GM18505 (cell line): Measurements from ENCODE around the gene OLFML2B.

ENCODE experiments used
- ATAC-seq: cut with Tn5 transposase; IDR thresholded peaks from one replicate; pipeline ENCODE4 v1.9.1; 2021; ENCODE audit not compliant: unreplicated experiment
- POLR2A ChIP-seq: IDR thresholded peaks from 4 replicates; pipeline ENCODE4 v1.6.1; 2011; ENCODE audit warnings: borderline replicate concordance; ENCODE audit not compliant: insufficient read depth, insufficient read length; ENCODE audit errors: extremely low read depth

Gene OLFML2B

DNA sequence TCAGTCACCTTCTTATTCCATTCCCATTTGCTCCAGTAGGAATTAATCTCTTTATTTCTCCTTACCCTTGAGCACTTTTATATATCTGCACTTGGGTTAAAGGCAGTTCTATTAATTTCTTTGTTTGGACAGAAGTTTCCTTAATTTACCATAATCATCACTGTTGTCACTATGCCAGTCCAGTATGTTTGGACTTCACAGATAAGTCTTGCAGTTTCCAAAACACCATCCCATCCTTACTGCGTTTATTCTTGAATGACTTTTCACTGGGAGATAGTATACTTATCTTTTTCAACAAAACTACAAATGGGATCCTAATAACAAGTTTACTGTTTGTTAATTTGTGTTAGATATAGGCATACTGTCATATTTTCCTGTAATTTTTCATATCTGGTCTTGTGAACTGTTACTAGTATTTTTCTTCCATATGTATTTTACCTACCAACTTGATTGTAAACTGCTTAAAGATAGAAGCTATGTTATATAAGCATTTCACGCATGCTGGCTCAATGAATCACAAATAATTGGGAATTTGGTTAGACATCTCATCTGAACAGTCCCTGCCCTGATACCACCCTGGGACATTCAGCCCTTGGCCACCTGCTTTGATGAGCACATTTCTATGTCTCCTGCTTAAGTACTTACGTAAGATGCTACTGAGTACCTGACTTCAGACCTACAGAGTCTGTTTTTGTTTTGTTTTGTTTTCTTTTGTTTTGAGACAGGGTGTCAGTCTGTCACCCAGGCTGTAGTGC is 78.2 kb downstream of the OLFML2B start:
- TF ChIP-seq POLR2A = no peak
- no peak for ATAC-seq

DNA sequence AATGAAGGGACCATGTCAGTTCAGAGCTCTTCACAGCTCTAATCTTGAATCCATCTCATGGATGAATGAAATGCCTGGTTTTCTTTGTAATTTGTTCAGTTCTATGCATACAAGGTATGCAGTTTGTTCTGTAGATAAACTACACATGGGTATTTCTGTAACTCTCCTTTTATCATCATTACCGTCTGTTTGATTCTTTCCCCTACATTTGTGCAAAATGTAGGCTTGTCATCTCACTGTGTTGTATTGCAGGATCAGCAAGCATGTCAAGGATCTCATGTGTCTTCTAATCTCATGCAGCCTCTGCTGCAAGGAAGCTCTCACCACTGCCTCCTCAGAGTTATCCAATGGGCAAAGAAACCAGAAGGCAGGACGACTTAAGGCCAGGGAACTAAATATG is 79.3 kb downstream of the OLFML2B start:
- ATAC-seq = no peak
- TF ChIP-seq POLR2A = no peak

DNA sequence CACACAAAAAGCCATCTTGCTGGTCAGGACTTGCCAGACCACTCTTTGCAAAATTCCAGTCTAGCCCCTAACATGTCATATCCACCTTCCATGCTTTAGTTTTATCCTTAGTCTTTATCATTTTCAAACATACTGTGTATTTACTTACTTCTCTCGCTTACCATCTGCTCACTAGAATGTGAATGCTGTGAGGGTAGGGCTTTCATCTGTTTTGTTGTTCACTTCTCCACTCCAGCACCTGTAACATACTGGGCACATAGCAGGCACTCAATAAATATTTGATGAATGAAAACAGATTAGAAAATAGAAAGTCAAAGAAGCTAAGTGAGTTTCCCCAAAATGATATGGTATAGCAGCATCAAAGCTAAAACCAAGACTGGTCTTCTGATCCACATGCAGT is 79.9 kb downstream of the OLFML2B start:
- no peak for ATAC-seq
- no peak for TF ChIP-seq POLR2A

DNA sequence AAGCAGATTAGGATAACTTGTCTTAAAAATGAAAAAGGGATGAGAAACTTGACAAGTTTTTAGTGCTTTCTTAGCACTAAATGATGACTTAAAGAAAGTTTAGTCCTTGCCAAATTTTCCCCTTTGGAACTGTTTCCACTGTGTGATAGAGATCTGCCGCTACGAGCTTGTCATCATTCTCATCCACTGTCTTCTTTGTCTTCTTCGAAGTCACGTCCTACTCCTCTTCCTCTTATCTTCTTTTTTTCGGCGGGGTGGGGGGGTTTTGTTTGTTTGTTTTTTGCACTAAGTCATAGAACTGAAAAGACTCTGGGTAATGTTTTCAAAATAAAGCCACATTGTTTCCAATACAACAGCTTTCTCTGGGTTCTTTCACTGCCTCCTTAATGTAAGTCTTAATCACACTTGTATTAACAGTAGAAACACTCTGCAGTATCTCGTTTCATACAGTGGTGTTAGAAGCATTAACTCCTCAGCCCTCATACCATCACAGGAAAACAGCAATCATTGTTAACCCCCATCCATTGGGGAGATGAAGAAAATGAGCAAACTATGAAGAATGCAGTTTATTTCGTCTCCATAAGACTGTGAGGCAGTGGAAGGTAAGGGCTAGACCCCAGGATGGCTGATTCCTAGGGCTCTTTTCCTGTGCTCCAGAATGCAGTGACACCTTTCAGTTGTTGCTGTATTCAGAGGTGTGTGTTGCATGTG is 81.8 kb downstream of the OLFML2B start:
- no peak for ATAC-seq
- no peak for TF ChIP-seq POLR2A

DNA sequence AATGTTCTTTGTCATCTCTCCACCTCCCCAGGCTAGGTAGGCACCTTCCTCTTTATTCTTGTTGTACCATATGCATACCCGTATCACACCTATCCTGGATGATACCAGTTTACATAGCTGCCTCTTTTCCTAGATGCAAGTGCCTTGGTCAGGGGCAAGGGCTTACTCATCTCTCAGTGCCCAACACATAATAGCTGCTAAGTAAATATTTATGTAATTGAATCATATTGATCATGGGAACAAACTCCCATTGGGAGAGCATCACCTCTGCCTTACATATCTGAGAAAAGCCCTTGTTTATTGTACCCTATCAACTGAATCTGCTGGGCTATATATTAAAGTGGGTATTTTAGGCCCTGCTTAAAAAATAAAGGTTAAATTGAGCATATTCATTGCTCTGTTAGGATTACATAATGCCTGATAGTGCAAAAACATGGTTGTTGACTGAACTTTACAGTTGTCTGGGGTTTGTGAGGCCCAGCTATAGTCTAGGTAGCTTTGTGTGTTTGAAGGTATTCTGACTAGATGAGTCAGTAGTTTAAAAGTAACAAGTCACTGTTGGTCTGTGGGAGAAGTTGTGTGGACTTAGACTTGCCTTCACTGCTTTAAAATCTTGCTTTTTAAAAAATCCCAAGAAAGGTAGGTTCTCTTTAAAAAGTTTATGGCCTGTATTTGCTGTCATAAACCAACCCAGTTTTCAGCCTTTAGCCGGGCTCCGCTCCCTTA is 82.6 kb downstream of the OLFML2B start:
- ATAC-seq = no peak
- no peak for TF ChIP-seq POLR2A

DNA sequence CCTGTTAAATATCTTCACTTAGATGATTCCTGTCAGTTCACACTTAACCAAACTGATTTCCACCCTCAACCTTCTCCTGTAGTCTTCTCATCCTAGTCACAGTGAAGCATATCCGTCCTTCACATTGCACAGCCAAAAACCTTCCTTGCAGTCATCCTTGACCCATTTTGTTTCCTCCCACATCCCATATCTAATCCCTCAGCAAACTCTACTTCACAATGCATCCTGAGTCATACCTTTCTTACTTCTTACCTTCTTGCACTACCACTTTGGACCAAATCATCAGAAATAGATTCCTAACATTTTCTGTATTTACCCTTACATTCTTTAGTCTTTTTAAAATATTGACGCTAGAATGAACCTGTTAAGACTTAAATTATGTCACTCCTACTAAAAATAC is 86.9 kb downstream of the OLFML2B start:
- no peak for ATAC-seq
- TF ChIP-seq POLR2A = no peak

DNA sequence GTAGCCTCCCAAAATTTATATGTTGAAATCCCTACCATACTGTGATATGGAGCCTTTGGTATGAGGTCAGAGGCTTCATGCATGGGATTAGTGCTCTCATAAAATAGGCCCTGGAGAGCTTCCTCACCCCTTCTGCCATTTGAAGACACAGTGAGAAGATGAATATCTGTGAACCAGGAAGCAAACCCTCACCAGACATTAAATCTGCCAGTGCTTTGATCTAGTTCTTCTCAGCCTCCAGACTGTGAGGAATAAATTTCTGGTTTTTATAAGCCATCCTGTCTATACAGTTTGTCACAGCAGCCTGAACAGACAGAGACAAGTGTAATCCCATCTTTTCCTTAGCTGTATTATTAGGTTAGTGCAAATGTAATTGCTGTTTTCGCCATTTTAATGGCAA is 88.4 kb downstream of the OLFML2B start:
- no peak for ATAC-seq
- no peak for TF ChIP-seq POLR2A

DNA sequence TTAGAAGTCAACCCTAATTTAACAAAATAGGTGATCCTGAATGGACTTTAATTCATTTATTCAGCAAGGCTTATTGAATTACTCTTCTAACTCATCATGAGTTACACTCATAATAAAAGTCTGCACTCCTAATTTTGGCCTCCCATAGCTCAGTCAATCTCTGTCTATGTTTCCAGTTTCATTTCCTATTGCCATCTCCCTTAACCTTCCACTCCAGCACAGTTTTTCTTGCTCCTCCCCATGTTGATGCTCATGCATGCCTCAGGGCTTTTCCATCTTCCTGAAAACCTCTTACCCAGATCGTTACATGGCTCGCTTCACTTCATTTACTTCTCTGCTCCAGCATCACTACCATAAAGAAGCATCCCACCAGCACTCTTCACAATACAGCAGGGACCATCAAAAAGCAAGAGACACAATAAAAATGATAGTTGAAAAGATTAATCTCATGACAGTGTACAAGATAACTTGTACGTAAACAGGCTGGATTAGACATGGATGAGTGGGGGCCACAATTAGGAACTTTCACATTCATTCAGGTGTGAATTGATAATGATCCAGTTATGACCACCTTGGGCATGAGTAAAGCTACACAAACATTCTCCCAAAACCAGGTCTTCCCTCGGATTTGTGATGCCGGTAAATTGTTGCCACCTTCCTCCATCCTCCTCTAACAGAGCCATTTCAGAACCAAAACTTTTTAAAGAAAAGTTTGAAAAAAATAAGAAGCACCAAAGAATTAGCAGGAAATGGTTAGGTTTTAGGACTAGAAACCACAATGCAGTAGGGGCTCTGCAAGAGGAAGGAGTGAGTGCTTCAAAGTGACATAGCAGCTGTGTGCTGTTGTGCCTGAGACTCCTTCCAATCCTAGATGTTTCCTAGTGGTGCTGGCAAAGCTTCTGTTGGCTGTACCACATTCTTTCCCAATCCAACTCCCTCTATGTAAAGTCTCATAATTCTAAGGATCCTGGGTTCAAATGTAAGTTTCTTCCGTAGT is 89.8 kb downstream of the OLFML2B start:
- TF ChIP-seq POLR2A = no peak
- ATAC-seq = peak; percentile 62
